CD14-positive monocyte (primary cell): Measurements from ENCODE around the gene HAO1. TPM values are rescaled to one million over a fixed set of nuclear protein-coding genes. Genes with fewer than 3 reads are reported as not detected.

ENCODE experiments used
- DNase-seq, 3 donors: peaks; one replicate each; pipeline ENCODE4 v3.0.0-alpha.2; 2011 to 2022
- H2AFZ ChIP-seq: 2 replicates; pipeline ENCODE4 v1.6.0; 2012; ENCODE audit warnings: mild to moderate bottlenecking, low read depth, low read length, inconsistent platforms; ENCODE audit not compliant: insufficient read depth, poor library complexity, severe bottlenecking
- H3K27ac ChIP-seq, 2 donors: 1 replicate in 1 of 2; 2 replicates in 1 of 2; pipeline ENCODE4 v1.5.1; 2012 to 2013; ENCODE audit warnings: low read length in 2 of 2, control low read depth in 1 of 2, inconsistent platforms in 1 of 2, low read depth in 1 of 2, mild to moderate bottlenecking in 1 of 2
- H3K27me3 ChIP-seq, 2 donors: one replicate each; pipeline versions ENCODE4 v1.6.0 to v1.6.1; 2011 to 2013; ENCODE audit warnings: low read length in 2 of 2; ENCODE audit not compliant: control insufficient read depth in 2 of 2, insufficient read depth in 2 of 2
- H3K36me3 ChIP-seq, 2 donors: replicated peaks in 1 of 2; 1 replicate in 1 of 2; 2 replicates in 1 of 2; pipeline versions ENCODE4 v1.5.1 to v1.6.1; 2012 to 2013; ENCODE audit warnings: low read length in 2 of 2, control low read depth in 1 of 2, inconsistent platforms in 1 of 2, mild to moderate bottlenecking in 1 of 2; ENCODE audit not compliant: insufficient read depth in 2 of 2, control insufficient read depth in 1 of 2
- H3K4me1 ChIP-seq, 2 donors: 1 replicate in 1 of 2; 2 replicates in 1 of 2; pipeline versions ENCODE4 v1.5.1 to v1.6.1; 2012 to 2013; ENCODE audit warnings: low read length in 2 of 2, control low read depth in 1 of 2, inconsistent platforms in 1 of 2, mild to moderate bottlenecking in 1 of 2, moderate library complexity in 1 of 2; ENCODE audit not compliant: insufficient read depth in 2 of 2, control insufficient read depth in 1 of 2
- H3K4me2 ChIP-seq: replicated peaks from 2 replicates; pipeline ENCODE3; 2012; ENCODE audit warnings: low read length, moderate library complexity, mild to moderate bottlenecking; ENCODE audit not compliant: poor library complexity, severe bottlenecking; ENCODE audit errors: extremely low read depth
- H3K4me3 ChIP-seq, 3 experiments: fragments of 200-600 bp in 1 of 3; sonication (generic) in 1 of 3; replicated peaks in 1 of 3; 1 replicate in 2 of 3; 2 replicates in 1 of 3; pipeline ENCODE4 v1.5.1; 2011 to 2013; ENCODE audit warnings: low read length in 3 of 3, mild to moderate bottlenecking in 3 of 3, control low read depth in 2 of 3, low read depth in 2 of 3, inconsistent platforms in 1 of 3, moderate library complexity in 1 of 3
- H3K79me2 ChIP-seq: 2 replicates; pipeline ENCODE4 v1.6.0; 2012; ENCODE audit warnings: mild to moderate bottlenecking, control low read depth, inconsistent platforms, low read length, moderate library complexity; ENCODE audit not compliant: insufficient read depth
- H3K9ac ChIP-seq: 2 replicates; pipeline ENCODE4 v1.6.0; 2017; ENCODE audit warnings: low read length, mild to moderate bottlenecking; ENCODE audit not compliant: insufficient read depth, poor library complexity, severe bottlenecking
- H3K9me3 ChIP-seq, 2 donors: replicated peaks in 1 of 2; 1 replicate in 1 of 2; 2 replicates in 1 of 2; pipeline versions ENCODE4 v1.5.1 to v1.6.1; 2012 to 2013; ENCODE audit warnings: low read length in 2 of 2, control low read depth in 1 of 2; ENCODE audit not compliant: control insufficient read depth in 1 of 2, insufficient read depth in 1 of 2
- H4K20me1 ChIP-seq: 2 replicates; pipeline ENCODE4 v1.6.0; 2012; ENCODE audit warnings: mild to moderate bottlenecking, low read length, control low read depth, moderate library complexity; ENCODE audit not compliant: insufficient read depth
- H3K27ac Mint-ChIP-seq, 7 donors: one replicate each; pipeline ENCODE4 v1.8.0; 2020; ENCODE audit warnings: mild to moderate bottlenecking in 7 of 7, mixed read lengths in 7 of 7, moderate library complexity in 6 of 7, inconsistent platforms in 2 of 7
- H3K27me3 Mint-ChIP-seq, 3 donors: one replicate each; pipeline ENCODE4 v1.8.0; 2021 to 2022; ENCODE audit warnings: low read depth in 3 of 3, mild to moderate bottlenecking in 3 of 3, mixed read lengths in 3 of 3, moderate library complexity in 3 of 3, inconsistent platforms in 1 of 3
- H3K36me3 Mint-ChIP-seq, 2 donors: one replicate each; pipeline ENCODE4 v1.8.0; 2020; ENCODE audit warnings: mixed read lengths in 2 of 2, inconsistent platforms in 1 of 2, mild to moderate bottlenecking in 1 of 2
- H3K4me1 Mint-ChIP-seq: one replicate; pipeline ENCODE4 v1.8.0; 2020; ENCODE audit warnings: mild to moderate bottlenecking, mixed read lengths
- H3K4me3 Mint-ChIP-seq, 2 donors: one replicate each; pipeline ENCODE4 v1.8.0; 2020; ENCODE audit warnings: mild to moderate bottlenecking in 2 of 2, mixed read lengths in 2 of 2, moderate library complexity in 1 of 2
- H3K9me3 Mint-ChIP-seq, 7 donors: one replicate each; pipeline ENCODE4 v1.8.0; 2020 to 2022; ENCODE audit warnings: mixed read lengths in 7 of 7, mild to moderate bottlenecking in 6 of 7, moderate library complexity in 6 of 7, inconsistent platforms in 2 of 7
- CTCF ChIP-seq: fragments of 200-600 bp; IDR thresholded peaks from one replicate; pipeline ENCODE4 v1.8.0; 2022; ENCODE audit warnings: antibody characterized with exemption, mild to moderate bottlenecking
- WGBS: methylation state at CpG from one replicate; pipeline ENCODE4 v1.1.5; 2013; ENCODE audit warnings: missing lambda C conversion rate; ENCODE audit not compliant: insufficient coverage; 5-methylcytosine and 5-hydroxymethylcytosine counted together
- intact Hi-C, 2 donors: fragments of 100-400 bp; cut with micrococcal nuclease; formaldehyde crosslinking; loops; one replicate each; pipeline versions ENCODE4 v1.15.0 to v1.15.1; 2023
- polyA plus RNA-seq, 3 donors: library from polyadenylated mRNA; depleted of rRNA in 1 of 3; unstranded in 2 of 3; stranded (reverse) in 1 of 3; fragments of 300-500 nt in 2 of 3; fragments of >200 nt in 1 of 3; fragmentation: Illumina TruSeq in 2 of 3; gene quantifications; 1 replicate in 2 of 3; 2 replicates in 1 of 3; pipeline ENCODE4 v1.2.3, GENCODE V29; 2012 to 2021

HAO1 gene
- polyA plus RNA-seq, 3 donors = not detected

DNA sequence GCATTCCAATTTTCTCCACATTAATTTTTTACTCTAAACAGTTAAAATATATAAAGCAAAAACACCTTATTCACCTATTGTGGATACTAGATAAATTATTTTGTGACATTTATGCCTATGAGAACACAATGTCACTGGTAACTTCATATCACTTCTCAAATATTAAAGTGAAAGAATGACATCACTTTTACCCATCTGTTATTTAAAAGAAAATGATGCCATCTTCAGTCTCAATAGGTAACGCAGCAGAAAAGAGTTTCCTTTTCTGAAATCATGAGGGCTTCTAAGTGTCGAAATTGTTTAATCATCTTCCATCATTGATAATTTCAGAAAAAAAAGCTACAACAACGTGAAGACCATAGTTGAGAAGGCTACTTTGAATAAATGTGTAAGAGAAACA, 2.9 kb downstream of the HAO1 start:
- H3K9ac ChIP-seq = no peak overlapping the region
- H3K4me1 ChIP-seq = peaks cover 4 to 5% of the 10 kb centered on the region in 2 donors
- H3K27ac Mint-ChIP-seq = no peak overlapping the region
- DNase-seq = no peak
- no peaks in the 10 kb centered on the region for H3K27me3 ChIP-seq
- peaks cover 0 to 3% (median 0%) of the 10 kb centered on the region in 7 donors for H3K9me3 Mint-ChIP-seq
- H3K4me3 Mint-ChIP-seq = no peak overlapping the region
- no peaks in the 10 kb centered on the region for H3K36me3 Mint-ChIP-seq
- no peaks in the 10 kb centered on the region for H3K9me3 ChIP-seq
- no peaks in the 10 kb centered on the region for H3K79me2 ChIP-seq
- no peak overlapping the region for H2AFZ ChIP-seq
- TF ChIP-seq CTCF = no peak
- intact Hi-C loops = loop anchor here in 1 of 2 donors (5.0 kb wide), 1 partner anchor 785 kb away; no protein-coding TSS in a partner anchor
- peaks cover 0 to 3% (median 0%) of the 10 kb centered on the region in 3 donors for H3K27me3 Mint-ChIP-seq
- H3K4me2 ChIP-seq = no peak overlapping the region
- H3K27ac ChIP-seq = no peak overlapping the region
- 83% methylated on average over 1 of the region's 3 CpGs for WGBS
- no peak overlapping the region for H3K4me3 ChIP-seq
- H3K36me3 ChIP-seq = no peaks in the 10 kb centered on the region
- peaks cover 11% of the 10 kb centered on the region for H3K4me1 Mint-ChIP-seq
- no peaks in the 10 kb centered on the region for H4K20me1 ChIP-seq

- peaks cover 10 to 11% of the 10 kb centered on the region in 2 donors for H3K4me1 ChIP-seq
- H3K4me2 ChIP-seq = peak overlapping the region; percentile 54
- Mint-ChIP-seq H3K27ac (no peak overlapping the region), H3K27me3 (peaks cover 0 to 3% (median 0%) of the 10 kb centered on the region in 3 donors), H3K9me3 (no peaks in the 10 kb centered on the region), H3K4me1 (peaks cover 22% of the 10 kb centered on the region), H3K36me3 (no peaks in the 10 kb centered on the region), H3K4me3 (peak overlapping the region; percentile 42 to 76)
- peak in 2 of 3 donors; percentile 16 to 29 for DNase-seq
- no peaks in the 10 kb centered on the region for H4K20me1 ChIP-seq
- no peaks in the 10 kb centered on the region for H3K36me3 ChIP-seq
- H2AFZ ChIP-seq = peak overlapping the region; percentile 52
- H3K9ac ChIP-seq = no peak overlapping the region
- TF ChIP-seq CTCF = no peak
- intact Hi-C loops = loop anchor here in 1 of 2 donors (5.0 kb wide), 1 partner anchor 787 kb away; no protein-coding TSS in a partner anchor
- H3K27ac ChIP-seq = no peak overlapping the region
- peak overlapping the region in 2 of 3 experiments; percentile 40 to 61 for H3K4me3 ChIP-seq
- H3K9me3 ChIP-seq = no peaks in the 10 kb centered on the region
- no peaks in the 10 kb centered on the region for H3K27me3 ChIP-seq
- WGBS = no CpG with 5 or more reads among the region's 4 CpGs
- no peaks in the 10 kb centered on the region for H3K79me2 ChIP-seq
Observed at GRCh38 chr20:7935027-7935551, 5.2 kb downstream of the HAO1 start.
